Sigmoid colon (tissue), 7 donors: Measurements from ENCODE around the gene FRYL. TPM values are rescaled to one million over a fixed set of nuclear protein-coding genes. Genes with fewer than 3 reads are reported as not detected.

ENCODE experiments used
- DNase-seq: peaks from one replicate; pipeline ENCODE4 v3.0.0-alpha.2; 2019
- H3K27ac ChIP-seq, 4 donors: fragments of 200-600 bp; sonication (generic); one replicate each; pipeline ENCODE4 v1.5.1; 2016 to 2019; ENCODE audit warnings: mild to moderate bottlenecking in 1 of 4
- H3K27me3 ChIP-seq, 3 donors: fragments of 200-600 bp; sonication (generic); one replicate each; pipeline ENCODE4 v1.5.1; 2019; ENCODE audit warnings: mild to moderate bottlenecking in 1 of 3
- H3K36me3 ChIP-seq, 4 donors: fragments of 200-600 bp; sonication (generic); one replicate each; pipeline ENCODE4 v1.5.1; 2016 to 2019
- H3K4me1 ChIP-seq, 4 donors: fragments of 200-600 bp; sonication (generic); one replicate each; pipeline ENCODE4 v1.5.1; 2017 to 2019
- H3K4me3 ChIP-seq, 4 donors: fragments of 200-600 bp; sonication (generic); one replicate each; pipeline ENCODE4 v1.5.1; 2017 to 2019; ENCODE audit warnings: mild to moderate bottlenecking in 2 of 4, moderate library complexity in 1 of 4
- H3K9me3 ChIP-seq, 4 donors: fragments of 200-600 bp in 3 of 4; sonication (generic) in 3 of 4; one replicate each; pipeline versions ENCODE4 v1.5.1 to v1.6.1; 2013 to 2019
- CTCF ChIP-seq, 4 experiments: fragments of 450-650 bp in 3 of 4; fragments of 200-600 bp in 1 of 4; IDR thresholded peaks; one replicate each; pipeline ENCODE4 v1.5.1; 2016 to 2019; ENCODE audit warnings: antibody characterized with exemption in 4 of 4, mild to moderate bottlenecking in 3 of 4, moderate library complexity in 2 of 4
- EP300 ChIP-seq, 4 donors: sonication (generic); formaldehyde crosslinking; IDR thresholded peaks; one replicate each; pipeline ENCODE4 v1.6.1; 2017; ENCODE audit warnings: antibody characterized with exemption in 4 of 4
- POLR2A ChIP-seq, 2 donors: fragments of 450-650 bp; IDR thresholded peaks; one replicate each; pipeline ENCODE4 v1.6.1; 2016; ENCODE audit warnings: antibody characterized with exemption in 2 of 2, mild to moderate bottlenecking in 2 of 2, moderate library complexity in 2 of 2
- POLR2AphosphoS5 ChIP-seq, 4 donors: sonication (generic); formaldehyde crosslinking; IDR thresholded peaks; one replicate each; pipeline ENCODE4 v1.6.1; 2017; ENCODE audit warnings: antibody characterized with exemption in 4 of 4
- WGBS, 2 donors: extraction: QIAGEN DNeasy Blood & Tissue Kit; methylation state at CpG; one replicate each; pipeline ENCODE4 v1.1.7; 2013; 5-methylcytosine and 5-hydroxymethylcytosine counted together
- intact Hi-C: fragments of 100-400 bp; cut with DNase I; formaldehyde crosslinking; loops from one replicate; pipeline ENCODE4 v1.15.1; 2023
- polyA plus RNA-seq, 3 donors: library from polyadenylated mRNA; stranded (reverse); fragments of 200-250 nt; gene quantifications; one replicate each; pipeline ENCODE4 v1.2.3, GENCODE V29; 2013
- total RNA-seq, 4 donors: library from RNA; depleted of rRNA; stranded (reverse); fragments of >200 nt; gene quantifications; one replicate each; pipeline ENCODE4 v1.1.0, GENCODE V29; 2016
- donor health status: healthy with polysubstance abuse.
- donor health status: Bipolar disorder and iron deficiency.
- donor health status: healthy.

The FRYL gene
- total and polyA plus RNA-seq, 7 donors = 41.4 to 72.4 (median 55.0) TPM

GRCh38 chr4:48774760-48775710 is 5.0 kb downstream of the FRYL start:
- peaks cover 0 to 71% (median 44%) of the 10 kb centered on the region in 4 donors for H3K4me1 ChIP-seq

GRCh38 chr4:48772556-48772955 is 7.5 kb downstream of the FRYL start:
- H3K36me3 ChIP-seq = no peaks in the 10 kb centered on the region
- WGBS, 2 donors = 65 to 69% methylated on average over 3 of the region's 3 CpGs
- H3K9me3 ChIP-seq = no peaks in the 10 kb centered on the region
- no peak overlapping the region for H3K27ac ChIP-seq
- no peak for DNase-seq
- no peaks in the 10 kb centered on the region for H3K27me3 ChIP-seq
- intact Hi-C loops = no loop called here
- TF ChIP-seq EP300 (IDR thresholded peaks at IDR 0.05) = no peak
- TF ChIP-seq POLR2A (IDR thresholded peaks at IDR 0.05) = no peak
- no peak for TF ChIP-seq POLR2AphosphoS5 (IDR thresholded peaks at IDR 0.05)
- TF ChIP-seq CTCF (IDR thresholded peaks at IDR 0.05) = no peak
- no peak overlapping the region for H3K4me3 ChIP-seq
- peaks cover 0 to 70% (median 43%) of the 10 kb centered on the region in 4 donors for H3K4me1 ChIP-seq

More at GRCh38 chr4:48774760-48775710, 5.0 kb downstream of the FRYL start:
- H3K27me3 ChIP-seq = no peaks in the 10 kb centered on the region
- 84% methylated on average over 16 of the region's 16 CpGs for WGBS, 2 donors
- H3K4me3 ChIP-seq = no peak overlapping the region
- TF ChIP-seq POLR2A (IDR thresholded peaks at IDR 0.05) (no peak), EP300 (IDR thresholded peaks at IDR 0.05) (no peak), POLR2AphosphoS5 (IDR thresholded peaks at IDR 0.05) (no peak), CTCF (IDR thresholded peaks at IDR 0.05) (no peak)
- intact Hi-C loops = no loop called here
- no peak for DNase-seq
- H3K9me3 ChIP-seq = no peaks in the 10 kb centered on the region
- H3K27ac ChIP-seq = peak overlapping the region in 1 of 4 donors; percentile 98
- H3K36me3 ChIP-seq = no peaks in the 10 kb centered on the region

DNA sequence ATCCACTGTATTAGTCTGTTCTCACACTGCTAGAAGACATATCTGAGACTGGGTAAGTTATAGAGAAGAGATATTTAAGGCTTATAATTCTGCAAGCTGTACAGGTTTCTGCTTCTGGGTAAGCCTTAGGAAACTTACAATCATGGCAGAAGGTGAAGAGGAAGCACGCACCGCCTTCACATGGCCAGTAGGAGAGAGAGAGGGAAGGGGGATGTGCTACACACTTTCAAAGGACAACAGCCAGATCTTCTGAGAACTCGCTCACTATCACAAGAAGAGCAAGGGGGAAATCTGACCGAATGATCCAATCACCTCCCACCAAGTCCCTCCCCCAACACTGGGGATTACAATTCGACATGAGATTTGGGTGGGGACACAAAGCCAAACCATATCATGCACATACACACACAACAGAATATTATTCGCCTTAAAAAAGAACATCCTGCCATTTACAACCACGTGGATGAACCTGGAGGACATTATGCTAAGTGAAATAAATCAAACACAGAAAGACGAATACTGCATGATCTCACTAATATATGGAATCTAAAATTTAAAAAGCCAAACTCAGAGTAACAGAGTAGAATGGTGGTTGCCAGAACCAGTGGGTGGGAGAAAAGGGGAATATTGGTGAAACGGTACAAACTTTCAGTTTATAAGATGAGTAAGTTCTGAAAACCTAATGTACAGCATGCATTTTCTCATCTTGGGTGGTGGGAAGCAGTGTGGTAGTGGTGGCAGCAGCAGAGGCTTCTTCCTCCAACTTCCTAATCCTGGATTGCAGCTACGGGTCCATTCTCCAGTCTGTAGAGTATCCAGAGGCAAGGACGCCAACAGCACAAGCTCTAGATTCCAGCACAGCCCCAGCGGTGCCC is 12.8 kb downstream of the FRYL start:
- no peak overlapping the region for H3K4me3 ChIP-seq
- no peak overlapping the region for H3K27ac ChIP-seq
- intact Hi-C loops = no loop called here
- H3K9me3 ChIP-seq = no peaks in the 10 kb centered on the region
- no peak for DNase-seq
- no peaks in the 10 kb centered on the region for H3K36me3 ChIP-seq
- no peaks in the 10 kb centered on the region for H3K27me3 ChIP-seq
- TF ChIP-seq POLR2AphosphoS5 (IDR thresholded peaks at IDR 0.05) = no peak
- TF ChIP-seq POLR2A (IDR thresholded peaks at IDR 0.05) = no peak
- no peak for TF ChIP-seq CTCF (IDR thresholded peaks at IDR 0.05)
- TF ChIP-seq EP300 (IDR thresholded peaks at IDR 0.05) = no peak
- WGBS, 2 donors = 95% methylated on average over 12 of the region's 12 CpGs
- peaks cover 0 to 31% (median 16%) of the 10 kb centered on the region in 4 donors for H3K4me1 ChIP-seq

DNA sequence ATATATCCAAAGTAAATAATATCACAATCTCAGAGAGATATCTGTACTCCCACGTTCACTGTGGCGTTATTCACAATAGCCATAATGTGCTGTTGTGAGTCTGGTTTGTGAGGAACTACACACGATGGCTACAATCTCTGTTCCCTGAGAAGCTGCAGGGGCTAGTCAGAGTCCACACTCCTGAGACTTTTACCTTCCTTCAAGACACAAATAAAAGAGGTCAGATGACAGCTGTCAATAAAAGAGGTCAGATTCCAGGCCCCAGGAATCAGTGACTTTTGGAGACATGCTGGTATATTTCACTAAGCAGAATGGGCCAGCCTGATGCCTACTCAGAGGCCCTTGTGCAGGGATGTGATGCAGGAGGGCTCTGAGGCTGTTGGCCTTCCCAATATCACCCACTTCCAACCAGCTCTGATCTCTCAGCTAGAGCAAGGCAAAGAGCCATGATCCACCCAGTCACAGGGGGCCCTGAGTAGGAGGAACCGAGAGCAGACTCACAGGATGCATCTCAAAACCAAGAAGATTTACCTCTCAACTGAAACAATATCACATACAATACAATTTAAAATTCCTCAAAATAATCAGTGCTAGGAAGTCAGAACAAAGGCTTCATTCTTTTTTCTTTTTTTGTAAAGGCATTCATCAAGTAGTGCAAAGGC is 13.8 kb downstream of the FRYL start:
- Histone ChIP-seq H3K4me3 (no peak overlapping the region), H3K9me3 (no peaks in the 10 kb centered on the region), H3K27me3 (no peaks in the 10 kb centered on the region), H3K27ac (no peak overlapping the region), H3K36me3 (no peaks in the 10 kb centered on the region), H3K4me1 (peaks cover 0 to 23% (median 15%) of the 10 kb centered on the region in 4 donors)
- 68 to 81% methylated on average over 4 of the region's 4 CpGs for WGBS, 2 donors
- intact Hi-C loops = no loop called here
- no peak for DNase-seq
- no peak for TF ChIP-seq POLR2A (IDR thresholded peaks at IDR 0.05)
- TF ChIP-seq POLR2AphosphoS5 (IDR thresholded peaks at IDR 0.05) = no peak
- no peak for TF ChIP-seq EP300 (IDR thresholded peaks at IDR 0.05)
- TF ChIP-seq CTCF (IDR thresholded peaks at IDR 0.05) = no peak
